ENCODE results near the gene TMEM174. TPM values are rescaled to one million over a fixed set of nuclear protein-coding genes. Genes with fewer than 3 reads are reported as not detected.

Gene TMEM174
- total and polyA plus RNA-seq, 4 donors = not detected

GRCh38 chr5:73155271-73156222, 17.4 kb upstream of the TMEM174 start:
- Histone ChIP-seq H3K27ac (ENCODE audit: low read depth in 1 of 2, low read length in 2 of 2) (no peak overlapping the region), H3K27me3 (ENCODE audit: control insufficient read depth in 4 of 4, insufficient read depth in 4 of 4, low read length in 3 of 4) (no peaks in the 10 kb centered on the region)

More at GRCh38 chr5:73155271-73156222, 17.4 kb upstream of the TMEM174 start:
- H3K4me3 ChIP-seq (ENCODE audit: low read depth in 1 of 3, low read length in 3 of 3) = no peak overlapping the region
- no peaks in the 10 kb centered on the region for H3K9me3 ChIP-seq (ENCODE audit: control insufficient read depth in 4 of 4, low read length in 3 of 4)
- no peak overlapping the region for H3K9ac ChIP-seq (ENCODE audit: low read depth in 1 of 2, low read length in 2 of 2)
- WGBS = 83% methylated on average over 18 of the region's 18 CpGs
- TF ChIP-seq RAD21 (IDR thresholded peaks at IDR 0.05) = no peak
- TF ChIP-seq, protein P1, sequence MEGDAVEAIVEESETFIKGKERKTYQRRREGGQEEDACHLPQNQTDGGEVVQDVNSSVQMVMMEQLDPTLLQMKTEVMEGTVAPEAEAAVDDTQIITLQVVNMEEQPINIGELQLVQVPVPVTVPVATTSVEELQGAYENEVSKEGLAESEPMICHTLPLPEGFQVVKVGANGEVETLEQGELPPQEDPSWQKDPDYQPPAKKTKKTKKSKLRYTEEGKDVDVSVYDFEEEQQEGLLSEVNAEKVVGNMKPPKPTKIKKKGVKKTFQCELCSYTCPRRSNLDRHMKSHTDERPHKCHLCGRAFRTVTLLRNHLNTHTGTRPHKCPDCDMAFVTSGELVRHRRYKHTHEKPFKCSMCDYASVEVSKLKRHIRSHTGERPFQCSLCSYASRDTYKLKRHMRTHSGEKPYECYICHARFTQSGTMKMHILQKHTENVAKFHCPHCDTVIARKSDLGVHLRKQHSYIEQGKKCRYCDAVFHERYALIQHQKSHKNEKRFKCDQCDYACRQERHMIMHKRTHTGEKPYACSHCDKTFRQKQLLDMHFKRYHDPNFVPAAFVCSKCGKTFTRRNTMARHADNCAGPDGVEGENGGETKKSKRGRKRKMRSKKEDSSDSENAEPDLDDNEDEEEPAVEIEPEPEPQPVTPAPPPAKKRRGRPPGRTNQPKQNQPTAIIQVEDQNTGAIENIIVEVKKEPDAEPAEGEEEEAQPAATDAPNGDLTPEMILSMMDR (IDR thresholded peaks at IDR 0.05; ENCODE audit: low read depth, low read length, missing input control) = no peak
- TF ChIP-seq, protein P2, sequence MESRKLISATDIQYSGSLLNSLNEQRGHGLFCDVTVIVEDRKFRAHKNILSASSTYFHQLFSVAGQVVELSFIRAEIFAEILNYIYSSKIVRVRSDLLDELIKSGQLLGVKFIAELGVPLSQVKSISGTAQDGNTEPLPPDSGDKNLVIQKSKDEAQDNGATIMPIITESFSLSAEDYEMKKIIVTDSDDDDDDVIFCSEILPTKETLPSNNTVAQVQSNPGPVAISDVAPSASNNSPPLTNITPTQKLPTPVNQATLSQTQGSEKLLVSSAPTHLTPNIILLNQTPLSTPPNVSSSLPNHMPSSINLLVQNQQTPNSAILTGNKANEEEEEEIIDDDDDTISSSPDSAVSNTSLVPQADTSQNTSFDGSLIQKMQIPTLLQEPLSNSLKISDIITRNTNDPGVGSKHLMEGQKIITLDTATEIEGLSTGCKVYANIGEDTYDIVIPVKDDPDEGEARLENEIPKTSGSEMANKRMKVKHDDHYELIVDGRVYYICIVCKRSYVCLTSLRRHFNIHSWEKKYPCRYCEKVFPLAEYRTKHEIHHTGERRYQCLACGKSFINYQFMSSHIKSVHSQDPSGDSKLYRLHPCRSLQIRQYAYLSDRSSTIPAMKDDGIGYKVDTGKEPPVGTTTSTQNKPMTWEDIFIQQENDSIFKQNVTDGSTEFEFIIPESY (IDR thresholded peaks at IDR 0.05) = no peak
- TF ChIP-seq JUND (IDR thresholded peaks at IDR 0.05) = no peak
- no peak for TF ChIP-seq TAF1 (conservative IDR thresholded peaks at IDR 0.05)
- no peak for TF ChIP-seq HNF4G (IDR thresholded peaks at IDR 0.05)
- TF ChIP-seq, protein P3, sequence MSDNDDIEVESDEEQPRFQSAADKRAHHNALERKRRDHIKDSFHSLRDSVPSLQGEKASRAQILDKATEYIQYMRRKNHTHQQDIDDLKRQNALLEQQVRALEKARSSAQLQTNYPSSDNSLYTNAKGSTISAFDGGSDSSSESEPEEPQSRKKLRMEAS (IDR thresholded peaks at IDR 0.05) = no peak
- TF ChIP-seq GABPA (IDR thresholded peaks at IDR 0.05 in 1 of 2, conservative IDR thresholded peaks at IDR 0.05 in 1 of 2) = no peak
- TF ChIP-seq EGR1 (IDR thresholded peaks at IDR 0.05; ENCODE audit: low read depth in 2 of 2) = no peak
- TF ChIP-seq ATF3 (IDR thresholded peaks at IDR 0.05) = no peak
- no peak for TF ChIP-seq REST (IDR thresholded peaks at IDR 0.05)
- no peak for TF ChIP-seq RXRA (IDR thresholded peaks at IDR 0.05)
- no peak for TF ChIP-seq FOXA1 (IDR thresholded peaks at IDR 0.05)
- no peaks in the 10 kb centered on the region for H3K36me3 ChIP-seq (ENCODE audit: control insufficient read depth in 4 of 4, insufficient read depth in 3 of 4, low read depth in 1 of 4, low read length in 3 of 4)
- no peak for DNase-seq (ENCODE audit: low spot score)
- no peaks in the 10 kb centered on the region for H3K4me1 ChIP-seq (ENCODE audit: control insufficient read depth in 4 of 4, insufficient read depth in 4 of 4, low read length in 3 of 4)
